SK-N-SH (cell line): Measurements from ENCODE around the gene TAF1D. TPM values are rescaled to one million over a fixed set of nuclear protein-coding genes. Genes with fewer than 3 reads are reported as not detected.

Experiments used
- CTCF ChIA-PET: fragments of 300-600, 350-600 bp; formaldehyde crosslinking; extraction: SDS; loops from one replicate; lab custom pipeline; 2021; lab: Yijun Ruan, JAX
- POLR2A ChIA-PET: fragments of 350-600 bp; sonication (Branson Sonifier 250); formaldehyde crosslinking; extraction: SDS; loops from one replicate; lab custom pipeline; 2020; ENCODE audit warnings: antibody characterized with exemption, inconsistent platforms; lab: Yijun Ruan, JAX
- DNase-seq: peaks from one replicate; pipeline ENCODE4 v3.0.0; 2012
- H2AFZ ChIP-seq: fragments of 200-600 bp; sonication (generic); 2 replicates; pipeline ENCODE4 v1.8.1; 2016; ENCODE audit warnings: antibody characterized with exemption, mild to moderate bottlenecking, low read depth
- H3F3A ChIP-seq: fragments of 200-600 bp; sonication (generic); replicated peaks from 2 replicates; pipeline ENCODE3; 2016; ENCODE audit warnings: antibody characterized with exemption, mild to moderate bottlenecking; ENCODE audit not compliant: insufficient read depth
- H3K27ac ChIP-seq, 2 experiments: fragments of 200-500 bp in 1 of 2; fragments of 200-600 bp in 1 of 2; sonication (Bioruptor generic) in 1 of 2; sonication (generic), shearing (Covaris generic) in 1 of 2; 2 replicates each; pipeline versions ENCODE4 v1.5.1 to v1.6.1; 2014 to 2016; ENCODE audit warnings: low read depth in 2 of 2, inconsistent platforms in 1 of 2, low read length in 1 of 2, mild to moderate bottlenecking in 1 of 2, mixed read lengths in 1 of 2
- H3K27me3 ChIP-seq: fragments of 200-600 bp; sonication (generic), shearing (Covaris generic); 2 replicates; pipeline ENCODE4 v1.6.1; 2016; ENCODE audit warnings: mixed run types; ENCODE audit not compliant: insufficient read depth
- H3K36me3 ChIP-seq, 2 experiments: fragments of 200-500 bp in 1 of 2; fragments of 200-600 bp in 1 of 2; sonication (Bioruptor generic) in 1 of 2; sonication (generic) in 1 of 2; replicated peaks in 1 of 2; 2 replicates each; pipeline versions ENCODE3 to v1.5.1; 2014 to 2016; ENCODE audit warnings: low read length in 1 of 2, mild to moderate bottlenecking in 1 of 2; ENCODE audit not compliant: insufficient read depth in 2 of 2, control insufficient read depth in 1 of 2
- H3K4me1 ChIP-seq, 2 experiments: fragments of 200-500 bp in 1 of 2; fragments of 200-600 bp in 1 of 2; sonication (Bioruptor generic) in 1 of 2; sonication (generic), shearing (Covaris generic) in 1 of 2; 2 replicates each; pipeline versions ENCODE4 v1.5.1 to v1.6.1; 2014 to 2016; ENCODE audit warnings: low read depth in 1 of 2, low read length in 1 of 2, mixed run types in 1 of 2; ENCODE audit not compliant: insufficient read depth in 2 of 2, control insufficient read depth in 1 of 2
- H3K4me2 ChIP-seq: fragments of 200-600 bp; sonication (generic), shearing (Covaris generic); 2 replicates; pipeline ENCODE4 v1.6.1; 2017; ENCODE audit warnings: mixed run types
- H3K4me3 ChIP-seq, 2 experiments: fragments of 200-500 bp in 1 of 2; fragments of 200-600 bp in 1 of 2; sonication (Bioruptor generic) in 1 of 2; sonication (generic), shearing (Covaris generic) in 1 of 2; 2 replicates each; pipeline versions ENCODE4 v1.5.1 to v1.8.1; 2014 to 2016; ENCODE audit warnings: low read depth in 2 of 2, inconsistent platforms in 1 of 2, low read length in 1 of 2, mild to moderate bottlenecking in 1 of 2, mixed read lengths in 1 of 2, moderate library complexity in 1 of 2
- H3K79me2 ChIP-seq: fragments of 200-600 bp; sonication (generic); 2 replicates; pipeline ENCODE4 v1.8.1; 2017; ENCODE audit warnings: mild to moderate bottlenecking; ENCODE audit not compliant: insufficient read depth
- H3K9ac ChIP-seq: fragments of 200-600 bp; sonication (generic); 2 replicates; pipeline ENCODE4 v1.6.1; 2017; ENCODE audit warnings: mixed run types
- H3K9me2 ChIP-seq: fragments of 200-600 bp; sonication (generic); 2 replicates; pipeline ENCODE4 v1.6.1; 2017; ENCODE audit warnings: mixed run types
- H3K9me3 ChIP-seq: fragments of 200-600 bp; sonication (generic); 2 replicates; pipeline ENCODE4 v1.6.1; 2017; ENCODE audit warnings: mixed run types, mild to moderate bottlenecking, moderate library complexity
- H4K20me1 ChIP-seq: fragments of 200-600 bp; sonication (generic); 2 replicates; pipeline ENCODE4 v1.6.1; 2017; ENCODE audit warnings: mild to moderate bottlenecking, mixed run types; ENCODE audit not compliant: insufficient read depth
- CHD2 ChIP-seq: fragments of 150-350 bp; IDR thresholded peaks from 2 replicates; pipeline ENCODE4 v1.6.1; 2018; ENCODE audit warnings: low read length; ENCODE audit not compliant: partially characterized antibody
- EZH2phosphoT487 ChIP-seq: fragments of 200-600 bp; sonication (generic); IDR thresholded peaks from 2 replicates; pipeline ENCODE4 v1.6.1; 2017; ENCODE audit warnings: low read depth, mixed run types, mild to moderate bottlenecking, antibody characterized with exemption, moderate library complexity, borderline replicate concordance
- FOXJ3 ChIP-seq: sonication (generic); formaldehyde crosslinking; IDR thresholded peaks from 2 replicates; pipeline ENCODE4 v1.5.1; 2020; ENCODE audit warnings: mild to moderate bottlenecking, missing genetic modification reagents
- FOXM1 ChIP-seq: IDR thresholded peaks from 2 replicates; pipeline ENCODE4 v1.4.0; 2012; ENCODE audit warnings: low read depth, mild to moderate bottlenecking
- MAX ChIP-seq: IDR thresholded peaks from 2 replicates; pipeline ENCODE4 v1.4.0; 2012; ENCODE audit warnings: low read depth
- MEF2A ChIP-seq: IDR thresholded peaks from 2 replicates; pipeline ENCODE4 v1.4.0; 2012; ENCODE audit warnings: low read depth, borderline replicate concordance
- POLR2AphosphoS5 ChIP-seq: IDR thresholded peaks from 2 replicates; pipeline ENCODE4 v1.6.1; 2012; ENCODE audit warnings: low read depth, low read length
- TCF12 ChIP-seq: IDR thresholded peaks from 2 replicates; pipeline ENCODE4 v1.4.0; 2012
- YY1 ChIP-seq: IDR thresholded peaks from 2 replicates; pipeline ENCODE4 v1.4.0; 2012; ENCODE audit warnings: low read depth, mild to moderate bottlenecking
- WGBS: methylation state at CpG from one replicate; pipeline ENCODE4 v1.1.6; 2017; ENCODE audit warnings: low lambda C conversion rate; 5-methylcytosine and 5-hydroxymethylcytosine counted together
- polyA plus RNA-seq, 3 experiments: library from polyadenylated mRNA; depleted of rRNA; stranded (reverse); fragments of >200 nt; gene quantifications; 2 replicates each; pipeline ENCODE4 v1.2.3, GENCODE V29; 2012

TAF1D gene
- polyA plus RNA-seq, 1 of the 3 experiments (the other 2 are of a cell fraction) = 56.7 TPM

DNA sequence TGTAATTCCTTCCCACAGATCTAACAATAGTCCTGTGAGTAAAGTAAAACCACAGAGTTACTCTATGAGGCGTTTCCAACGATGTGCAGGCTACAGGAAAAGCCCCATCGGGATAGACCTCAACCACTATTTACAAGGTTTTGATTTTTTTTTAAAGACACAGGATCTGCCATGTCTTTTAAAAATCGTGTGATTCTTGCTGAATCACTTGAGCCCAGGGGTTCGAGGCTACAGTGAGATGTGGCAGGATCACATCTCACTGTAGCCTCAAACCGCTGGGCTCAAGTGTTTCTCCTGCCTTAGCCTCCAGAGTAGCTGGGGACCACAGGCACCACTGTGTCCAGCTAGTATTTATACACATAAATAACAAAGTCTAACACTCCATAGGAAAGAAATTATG, 7.8 kb downstream of the TAF1D start:
- H3K27me3 ChIP-seq = no peaks in the 10 kb centered on the region
- 85% methylated on average over 6 of the region's 6 CpGs for WGBS
- H3K9ac ChIP-seq = no peak overlapping the region
- CTCF ChIA-PET = no interaction called here
- H3F3A ChIP-seq = peaks cover 89% of the 10 kb centered on the region
- TF ChIP-seq MAX (no peak), CHD2 (no peak), FOXJ3 (CRISPR knock-in tag) (no peak), YY1 (no peak), FOXM1 (no peak), TCF12 (no peak), EZH2phosphoT487 (no peak), POLR2AphosphoS5 (no peak)
- TF ChIP-seq, all 33 proteins: peak for 0
- H3K4me2 ChIP-seq = 0 out of 2 replicates have a peak overlapping the region, but pooled peaks have one; percentile 32
- H3K36me3 ChIP-seq = peaks cover 99 to 100% of the 10 kb centered on the region in 2 experiments
- POLR2A ChIA-PET = interaction anchor here (0.6 kb wide), 1 partner anchor 1498 kb away, joined by 3 read pairs; no protein-coding TSS in a partner anchor
- H3K9me2 ChIP-seq = no peaks in the 10 kb centered on the region
- no peak overlapping the region for H3K4me3 ChIP-seq
- peaks cover 83% of the 10 kb centered on the region for H4K20me1 ChIP-seq
- H3K27ac ChIP-seq = peak overlapping the region; percentile 16 to 28; a peak in 2 of 4 replicates
- H3K4me1 ChIP-seq = peaks cover 9 to 30% of the 10 kb centered on the region in 2 experiments; a peak in 3 of 4 replicates
- peaks cover 63% of the 10 kb centered on the region for H3K79me2 ChIP-seq
- H2AFZ ChIP-seq = no peak overlapping the region
- H3K9me3 ChIP-seq = no peaks in the 10 kb centered on the region
- no peak for DNase-seq

DNA sequence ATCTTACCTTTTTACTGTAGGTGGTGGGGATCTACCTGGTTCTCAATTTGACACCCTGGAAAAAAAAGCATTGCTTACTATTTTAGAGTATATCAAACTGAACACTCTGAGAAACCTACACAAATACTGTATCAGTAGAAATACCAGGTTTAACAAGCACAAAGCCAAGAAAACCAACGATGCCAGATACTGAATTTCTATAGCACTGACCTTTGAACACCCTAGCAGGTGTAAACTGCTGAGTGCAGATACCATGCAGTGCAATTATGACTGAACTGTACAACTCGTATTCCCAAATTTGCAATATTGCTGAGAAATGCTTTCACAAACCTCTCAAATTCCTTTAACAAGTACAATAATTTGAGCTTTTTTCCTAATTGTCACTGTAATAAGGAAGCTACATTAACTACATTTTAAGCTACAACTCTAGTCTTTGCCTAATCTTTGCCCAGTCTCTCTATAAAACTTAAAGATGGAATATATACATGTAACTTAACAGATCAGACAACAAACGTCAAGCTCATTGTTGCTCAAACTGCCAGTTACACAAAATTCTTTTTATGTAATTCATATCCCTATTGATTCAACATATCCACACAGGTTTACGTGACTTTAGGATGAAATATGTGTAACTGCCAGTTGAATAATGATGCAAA, 8.9 kb downstream of the TAF1D start:
- Histone ChIP-seq H3K79me2 (peaks cover 52% of the 10 kb centered on the region), H3K9me3 (no peaks in the 10 kb centered on the region), H2AFZ (no peak overlapping the region), H3K4me2 (no peak overlapping the region), H3K36me3 (peaks cover 96 to 100% of the 10 kb centered on the region in 2 experiments), H3K9me2 (no peaks in the 10 kb centered on the region), H3K4me1 (peaks cover 9 to 22% of the 10 kb centered on the region in 2 experiments; a peak in 3 of 4 replicates), H3F3A (peaks cover 98% of the 10 kb centered on the region), H3K4me3 (no peak overlapping the region), H3K9ac (no peak overlapping the region), H4K20me1 (peaks cover 75% of the 10 kb centered on the region), H3K27ac (peak overlapping the region in 1 of 2 experiments; percentile 28; a peak in 1 of 4 replicates), H3K27me3 (no peaks in the 10 kb centered on the region)
- WGBS = 93% methylated on average over 4 of the region's 4 CpGs
- POLR2A ChIA-PET = interaction anchor here (0.9 to 1.2 kb wide), 2 partner anchors 9 to 52 kb away, joined by 3 to 4 read pairs; partner anchors contain the start of genes C11orf54 and MED17
- CTCF ChIA-PET = no interaction called here
- TF ChIP-seq POLR2AphosphoS5 = 0 out of 2 replicates have a peak, but pooled peaks have one; percentile 2
- no peak for TF ChIP-seq MEF2A
- DNase-seq = no peak
